K562 (cell line): ENCODE results near the gene DIP2C. TPM values are rescaled to one million over a fixed set of nuclear protein-coding genes. Genes with fewer than 3 reads are reported as not detected.

Experiments used
- EP300 ChIP-seq: IDR thresholded peaks from 2 replicates; pipeline ENCODE4 v1.6.1; 2012; ENCODE audit warnings: low read length, improper control_type of control experiment
- PHTF2 ChIP-seq: fragments of 250-450 bp; sonication (Bioruptor Pico); IDR thresholded peaks from 2 replicates; pipeline ENCODE4 v1.5.0; 2021; ENCODE audit warnings: mild to moderate bottlenecking
- TCF3 ChIP-seq: sonication (generic); formaldehyde crosslinking; IDR thresholded peaks from 2 replicates; pipeline ENCODE4 v1.4.0; 2020; ENCODE audit warnings: mild to moderate bottlenecking, missing genetic modification reagents
- TOE1 ChIP-seq, 2 experiments: fragments of 450-650 bp in 1 of 2; sonication (generic) in 1 of 2; formaldehyde crosslinking in 1 of 2; IDR thresholded peaks; 2 replicates each; pipeline versions ENCODE4 v1.7.1 to v1.8.0; 2016 to 2022; ENCODE audit warnings: borderline replicate concordance in 2 of 2, mild to moderate bottlenecking in 2 of 2, antibody characterized with exemption in 1 of 2, inconsistent platforms in 1 of 2, low read depth in 1 of 2, missing genetic modification reagents in 1 of 2, moderate library complexity in 1 of 2
- ZC3H11A ChIP-seq: IDR thresholded peaks from 2 replicates; pipeline ENCODE4 v1.6.1; 2012; ENCODE audit warnings: low read depth, low read length, improper control_type of control experiment
- ZNF12 ChIP-seq: sonication (generic); formaldehyde crosslinking; IDR thresholded peaks from 2 replicates; pipeline ENCODE4 v1.4.0; 2020; ENCODE audit warnings: mild to moderate bottlenecking, missing genetic modification reagents
- polyA plus RNA-seq, 8 experiments: library from polyadenylated mRNA; depleted of rRNA in 4 of 8; stranded (reverse) in 5 of 8; unstranded in 3 of 8; fragments of >200 nt; fragmentation: Nextera tagmentation in 2 of 8; fragmentation: Illumina TruSeq in 1 of 8; extraction: Ambion mirVana in 2 of 8; extraction: Trizol in 1 of 8; gene quantifications; 2 replicates each; pipeline versions ENCODE4 v1.2.1 to v1.2.3, GENCODE V29; 2011 to 2014; ENCODE audit warnings: inconsistent platforms in 1 of 8, missing spikeins in 1 of 8
- total RNA-seq, 7 experiments: library from RNA; depleted of rRNA in 6 of 7; stranded (reverse); fragments of >200 nt in 6 of 7; fragmentation: Illumina TruSeq in 2 of 7; extraction: Trizol in 2 of 7; gene quantifications; 2 replicates each; pipeline versions ENCODE4 v1.2.1 to v1.2.3, GENCODE V29; 2011 to 2021; ENCODE audit warnings: low replicate concordance in 1 of 7
- TF ChIP-seq, protein P1 (sequence below): sonication (generic); formaldehyde crosslinking; IDR thresholded peaks from 2 replicates; pipeline ENCODE4 v1.8.0; 2023; ENCODE audit warnings: mild to moderate bottlenecking, missing genetic modification reagents
- TF ChIP-seq, protein P2 (sequence below): fragments of 250-450 bp; sonication (Bioruptor Pico); IDR thresholded peaks from 2 replicates; pipeline ENCODE4 v1.4.0; 2020
- TF ChIP-seq, protein P3 (sequence below): sonication (generic); formaldehyde crosslinking; IDR thresholded peaks from 2 replicates; pipeline ENCODE4 v1.8.1; 2023; ENCODE audit warnings: missing genetic modification reagents, mild to moderate bottlenecking, borderline replicate concordance
- TF ChIP-seq, protein P4 (sequence below): fragments of 200-800 bp; sonication (Bioruptor generic); IDR thresholded peaks from 2 replicates; pipeline ENCODE4 v1.6.1; 2017; ENCODE audit warnings: missing genetic modification characterization, missing compliant biosample characterization

DIP2C gene
- total and polyA plus RNA-seq, 9 of the 15 experiments (the other 6 are each of a cell fraction or from before 2014, with no cell fraction given), result 0.01 TPM; not detected in 8

DNA sequence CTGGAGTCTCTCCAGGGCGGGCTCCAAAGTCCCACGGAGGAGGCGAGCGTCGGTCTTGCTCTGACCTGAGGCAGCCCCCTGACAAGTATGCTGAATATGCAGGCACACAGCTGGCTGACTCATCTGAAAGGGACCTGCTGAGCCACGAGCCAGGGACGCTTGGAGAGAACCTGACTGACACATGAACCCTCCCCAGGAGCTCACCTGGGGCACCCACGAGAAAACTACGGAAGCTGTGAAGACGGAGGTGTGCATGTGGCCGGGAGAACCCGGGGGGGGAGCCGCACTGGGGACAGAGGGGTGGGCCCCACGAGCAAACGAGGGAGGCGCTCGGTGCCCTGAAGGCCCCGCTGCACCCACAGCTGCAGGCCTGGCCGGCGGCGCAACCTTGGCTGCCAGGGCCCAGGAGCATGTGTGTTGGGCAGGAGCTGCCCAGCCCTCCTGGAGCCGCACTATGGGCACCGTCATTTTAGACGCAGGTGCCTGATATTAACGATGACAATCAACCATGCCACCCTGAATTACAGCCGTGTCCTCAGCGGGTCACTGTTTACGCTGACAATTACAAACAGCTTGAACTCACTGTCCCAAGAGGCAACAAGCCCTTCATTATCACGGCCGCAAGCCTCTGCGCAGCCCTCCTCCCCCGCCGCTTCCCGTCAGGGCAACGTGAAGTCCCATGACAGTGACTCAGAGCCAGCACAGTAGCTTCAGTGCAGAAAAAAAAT, 64.7 kb downstream of the DIP2C start (continued):
- TF ChIP-seq, protein P1, sequence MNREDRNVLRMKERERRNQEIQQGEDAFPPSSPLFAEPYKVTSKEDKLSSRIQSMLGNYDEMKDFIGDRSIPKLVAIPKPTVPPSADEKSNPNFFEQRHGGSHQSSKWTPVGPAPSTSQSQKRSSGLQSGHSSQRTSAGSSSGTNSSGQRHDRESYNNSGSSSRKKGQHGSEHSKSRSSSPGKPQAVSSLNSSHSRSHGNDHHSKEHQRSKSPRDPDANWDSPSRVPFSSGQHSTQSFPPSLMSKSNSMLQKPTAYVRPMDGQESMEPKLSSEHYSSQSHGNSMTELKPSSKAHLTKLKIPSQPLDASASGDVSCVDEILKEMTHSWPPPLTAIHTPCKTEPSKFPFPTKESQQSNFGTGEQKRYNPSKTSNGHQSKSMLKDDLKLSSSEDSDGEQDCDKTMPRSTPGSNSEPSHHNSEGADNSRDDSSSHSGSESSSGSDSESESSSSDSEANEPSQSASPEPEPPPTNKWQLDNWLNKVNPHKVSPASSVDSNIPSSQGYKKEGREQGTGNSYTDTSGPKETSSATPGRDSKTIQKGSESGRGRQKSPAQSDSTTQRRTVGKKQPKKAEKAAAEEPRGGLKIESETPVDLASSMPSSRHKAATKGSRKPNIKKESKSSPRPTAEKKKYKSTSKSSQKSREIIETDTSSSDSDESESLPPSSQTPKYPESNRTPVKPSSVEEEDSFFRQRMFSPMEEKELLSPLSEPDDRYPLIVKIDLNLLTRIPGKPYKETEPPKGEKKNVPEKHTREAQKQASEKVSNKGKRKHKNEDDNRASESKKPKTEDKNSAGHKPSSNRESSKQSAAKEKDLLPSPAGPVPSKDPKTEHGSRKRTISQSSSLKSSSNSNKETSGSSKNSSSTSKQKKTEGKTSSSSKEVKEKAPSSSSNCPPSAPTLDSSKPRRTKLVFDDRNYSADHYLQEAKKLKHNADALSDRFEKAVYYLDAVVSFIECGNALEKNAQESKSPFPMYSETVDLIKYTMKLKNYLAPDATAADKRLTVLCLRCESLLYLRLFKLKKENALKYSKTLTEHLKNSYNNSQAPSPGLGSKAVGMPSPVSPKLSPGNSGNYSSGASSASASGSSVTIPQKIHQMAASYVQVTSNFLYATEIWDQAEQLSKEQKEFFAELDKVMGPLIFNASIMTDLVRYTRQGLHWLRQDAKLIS (CRISPR knock-in tag), result no peak
- TF ChIP-seq ZC3H11A, result no peak
- TF ChIP-seq, protein P2, sequence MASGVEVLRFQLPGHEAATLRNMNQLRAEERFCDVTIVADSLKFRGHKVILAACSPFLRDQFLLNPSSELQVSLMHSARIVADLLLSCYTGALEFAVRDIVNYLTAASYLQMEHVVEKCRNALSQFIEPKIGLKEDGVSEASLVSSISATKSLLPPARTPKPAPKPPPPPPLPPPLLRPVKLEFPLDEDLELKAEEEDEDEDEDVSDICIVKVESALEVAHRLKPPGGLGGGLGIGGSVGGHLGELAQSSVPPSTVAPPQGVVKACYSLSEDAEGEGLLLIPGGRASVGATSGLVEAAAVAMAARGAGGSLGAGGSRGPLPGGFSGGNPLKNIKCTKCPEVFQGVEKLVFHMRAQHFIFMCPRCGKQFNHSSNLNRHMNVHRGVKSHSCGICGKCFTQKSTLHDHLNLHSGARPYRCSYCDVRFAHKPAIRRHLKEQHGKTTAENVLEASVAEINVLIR (CRISPR knock-in tag), result no peak; the same call in 1 of the 2 replicates
- no peak for TF ChIP-seq PHTF2 (CRISPR knock-in tag)
- TF ChIP-seq, protein P3, sequence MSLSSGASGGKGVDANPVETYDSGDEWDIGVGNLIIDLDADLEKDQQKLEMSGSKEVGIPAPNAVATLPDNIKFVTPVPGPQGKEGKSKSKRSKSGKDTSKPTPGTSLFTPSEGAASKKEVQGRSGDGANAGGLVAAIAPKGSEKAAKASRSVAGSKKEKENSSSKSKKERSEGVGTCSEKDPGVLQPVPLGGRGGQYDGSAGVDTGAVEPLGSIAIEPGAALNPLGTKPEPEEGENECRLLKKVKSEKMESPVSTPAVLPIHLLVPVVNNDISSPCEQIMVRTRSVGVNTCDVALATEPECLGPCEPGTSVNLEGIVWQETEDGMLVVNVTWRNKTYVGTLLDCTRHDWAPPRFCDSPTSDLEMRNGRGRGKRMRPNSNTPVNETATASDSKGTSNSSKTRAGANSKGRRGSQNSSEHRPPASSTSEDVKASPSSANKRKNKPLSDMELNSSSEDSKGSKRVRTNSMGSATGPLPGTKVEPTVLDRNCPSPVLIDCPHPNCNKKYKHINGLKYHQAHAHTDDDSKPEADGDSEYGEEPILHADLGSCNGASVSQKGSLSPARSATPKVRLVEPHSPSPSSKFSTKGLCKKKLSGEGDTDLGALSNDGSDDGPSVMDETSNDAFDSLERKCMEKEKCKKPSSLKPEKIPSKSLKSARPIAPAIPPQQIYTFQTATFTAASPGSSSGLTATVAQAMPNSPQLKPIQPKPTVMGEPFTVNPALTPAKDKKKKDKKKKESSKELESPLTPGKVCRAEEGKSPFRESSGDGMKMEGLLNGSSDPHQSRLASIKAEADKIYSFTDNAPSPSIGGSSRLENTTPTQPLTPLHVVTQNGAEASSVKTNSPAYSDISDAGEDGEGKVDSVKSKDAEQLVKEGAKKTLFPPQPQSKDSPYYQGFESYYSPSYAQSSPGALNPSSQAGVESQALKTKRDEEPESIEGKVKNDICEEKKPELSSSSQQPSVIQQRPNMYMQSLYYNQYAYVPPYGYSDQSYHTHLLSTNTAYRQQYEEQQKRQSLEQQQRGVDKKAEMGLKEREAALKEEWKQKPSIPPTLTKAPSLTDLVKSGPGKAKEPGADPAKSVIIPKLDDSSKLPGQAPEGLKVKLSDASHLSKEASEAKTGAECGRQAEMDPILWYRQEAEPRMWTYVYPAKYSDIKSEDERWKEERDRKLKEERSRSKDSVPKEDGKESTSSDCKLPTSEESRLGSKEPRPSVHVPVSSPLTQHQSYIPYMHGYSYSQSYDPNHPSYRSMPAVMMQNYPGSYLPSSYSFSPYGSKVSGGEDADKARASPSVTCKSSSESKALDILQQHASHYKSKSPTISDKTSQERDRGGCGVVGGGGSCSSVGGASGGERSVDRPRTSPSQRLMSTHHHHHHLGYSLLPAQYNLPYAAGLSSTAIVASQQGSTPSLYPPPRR (CRISPR knock-in tag), result no peak
- peak; percentile 25; the same call in 1 of the 2 replicates for TF ChIP-seq EP300
- TF ChIP-seq TOE1 (IDR thresholded peaks at IDR 0.05; ENCODE audit: borderline replicate concordance), result peak; percentile 78; the same call in 1 of the 2 replicates
- no peak for TF ChIP-seq TOE1 (CRISPR knock-in tag; IDR thresholded peaks at IDR 0.05; ENCODE audit: borderline replicate concordance, low read depth)
- TF ChIP-seq ZNF12, result no peak
- TF ChIP-seq TCF3 (CRISPR knock-in tag), result peak; percentile 24; the same call in 1 of the 2 replicates
- TF ChIP-seq, protein P4, sequence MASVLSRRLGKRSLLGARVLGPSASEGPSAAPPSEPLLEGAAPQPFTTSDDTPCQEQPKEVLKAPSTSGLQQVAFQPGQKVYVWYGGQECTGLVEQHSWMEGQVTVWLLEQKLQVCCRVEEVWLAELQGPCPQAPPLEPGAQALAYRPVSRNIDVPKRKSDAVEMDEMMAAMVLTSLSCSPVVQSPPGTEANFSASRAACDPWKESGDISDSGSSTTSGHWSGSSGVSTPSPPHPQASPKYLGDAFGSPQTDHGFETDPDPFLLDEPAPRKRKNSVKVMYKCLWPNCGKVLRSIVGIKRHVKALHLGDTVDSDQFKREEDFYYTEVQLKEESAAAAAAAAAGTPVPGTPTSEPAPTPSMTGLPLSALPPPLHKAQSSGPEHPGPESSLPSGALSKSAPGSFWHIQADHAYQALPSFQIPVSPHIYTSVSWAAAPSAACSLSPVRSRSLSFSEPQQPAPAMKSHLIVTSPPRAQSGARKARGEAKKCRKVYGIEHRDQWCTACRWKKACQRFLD, result 0 out of 2 replicates have a peak, but pooled peaks have one; percentile 7
